Stimulated activated CD8-positive, alpha-beta memory T cell treated with anti-CD3 and anti-CD28 coated beads, Interleukin-4, amount 100 ng/mL, for 1 hour (primary cell): ENCODE measurements around the gene HEPN1.
A peak's percentile ranks its signal among the peaks of the same experiment; 100 is the strongest.
"Not testable (repeated sequence)": the region's sequence is repeated elsewhere in the genome, so short reads cannot be mapped to it uniquely, and the experiment has no call there.

Experiments used
- DNase-seq, 2 donors: peaks; one replicate each; pipeline ENCODE4 v3.0.0-alpha.2; 2020; ENCODE audit warnings: low read depth in 2 of 2, low spot score in 1 of 2

HEPN1 gene

GRCh38 chr11:124941703-124942102 is 22.7 kb downstream of the HEPN1 start:
- DNase-seq = no peak

GRCh38 chr11:124942466-124943253 is 23.6 kb downstream of the HEPN1 start:
- DNase-seq = no peak

GRCh38 chr11:124943254-124943616 is 24.2 kb downstream of the HEPN1 start:
- DNase-seq = no peak

GRCh38 chr11:124943741-124944140 is 24.7 kb downstream of the HEPN1 start:
- no peak for DNase-seq

GRCh38 chr11:124944565-124944964 is 25.5 kb downstream of the HEPN1 start:
- DNase-seq = no peak

GRCh38 chr11:124945826-124946225 is 26.8 kb downstream of the HEPN1 start:
- no peak for DNase-seq

- DNase-seq = no peak
Measured at GRCh38 chr11:124946735-124947141, 27.7 kb downstream of the HEPN1 start.

GRCh38 chr11:124950601-124951330 is 31.7 kb downstream of the HEPN1 start:
- DNase-seq = no peak

GRCh38 chr11:124951341-124951740 is 32.3 kb downstream of the HEPN1 start:
- DNase-seq = no peak

GRCh38 chr11:124953753-124954589 is 34.9 kb downstream of the HEPN1 start, which contains the start of gene CCDC15:
TSS of gene CCDC15 (plus strand) at chr11:124954202. CDS start at chr11:124954733, 531 bp downstream.
- DNase-seq = peak; percentile 85 to 94

GRCh38 chr11:124954590-124954955 is 35.5 kb downstream of the HEPN1 start:
- DNase-seq = no peak

GRCh38 chr11:124955035-124955434 is 36.0 kb downstream of the HEPN1 start:
- no peak for DNase-seq

- no peak for DNase-seq
Measured at GRCh38 chr11:124961972-124962609, 43.0 kb downstream of the HEPN1 start.

GRCh38 chr11:124968197-124968596 is 49.1 kb downstream of the HEPN1 start:
- DNase-seq = not testable (repeated sequence)
